HepG2 (cell line): Measurements from ENCODE around the gene FUT4. TPM values are rescaled to one million over a fixed set of nuclear protein-coding genes. Genes with fewer than 3 reads are reported as not detected.
A peak's percentile ranks its signal among the peaks of the same experiment; 100 is the strongest.

ENCODE experiments used
- CBX5 ChIP-seq: sonication (generic); formaldehyde crosslinking; IDR thresholded peaks from 2 replicates; pipeline ENCODE4 v1.4.0; 2020; ENCODE audit warnings: missing genetic modification reagents, borderline replicate concordance
- ETV6 ChIP-seq: sonication (generic); formaldehyde crosslinking; conservative IDR thresholded peaks from 2 replicates; pipeline ENCODE4 v1.4.0; 2020; ENCODE audit warnings: missing genetic modification reagents
- GABPA ChIP-seq, 2 experiments: IDR thresholded peaks; 2 replicates each; pipeline ENCODE4 v1.6.1; 2011 to 2016; ENCODE audit warnings: low read depth in 2 of 2, low read length in 1 of 2, missing biosample characterization in 1 of 2, missing genetic modification characterization in 1 of 2
- GTF2F1 ChIP-seq: fragments of 150-350 bp; IDR thresholded peaks from 2 replicates; pipeline ENCODE4 v1.6.1; 2014; ENCODE audit warnings: low read length
- KDM1A ChIP-seq: IDR thresholded peaks from 2 replicates; pipeline ENCODE4 v1.6.1; 2016; ENCODE audit warnings: missing compliant biosample characterization
- KMT2B ChIP-seq: IDR thresholded peaks from 2 replicates; pipeline ENCODE4 v1.6.1; 2016; ENCODE audit warnings: missing genetic modification reagents, missing compliant biosample characterization
- MAZ ChIP-seq, 2 experiments: sonication (generic) in 1 of 2; formaldehyde crosslinking in 1 of 2; IDR thresholded peaks; 2 replicates each; pipeline versions ENCODE4 v1.5.0 to v1.6.1; 2012 to 2020; ENCODE audit warnings: low read depth in 2 of 2, mild to moderate bottlenecking in 2 of 2, borderline replicate concordance in 1 of 2, improper control_type of control experiment in 1 of 2, low read length in 1 of 2, missing genetic modification reagents in 1 of 2, moderate library complexity in 1 of 2
- NFRKB ChIP-seq: fragments of 450-650 bp; IDR thresholded peaks from 2 replicates; pipeline ENCODE4 v1.6.1; 2017
- NFYC ChIP-seq: IDR thresholded peaks from 2 replicates; pipeline ENCODE4 v1.6.1; 2016; ENCODE audit warnings: missing genetic modification reagents, missing compliant biosample characterization
- PCBP1 ChIP-seq: fragments of 200-400 bp; formaldehyde crosslinking; IDR thresholded peaks from 2 replicates; pipeline ENCODE4 v1.6.1; 2017; ENCODE audit warnings: mild to moderate bottlenecking, low read depth, low read length, borderline replicate concordance
- ZNF12 ChIP-seq: sonication (generic); formaldehyde crosslinking; IDR thresholded peaks from 2 replicates; pipeline ENCODE4 v1.5.0; 2020; ENCODE audit warnings: missing genetic modification reagents
- ZNF766 ChIP-seq: sonication (generic); formaldehyde crosslinking; IDR thresholded peaks from 2 replicates; pipeline ENCODE4 v1.5.0; 2020; ENCODE audit warnings: missing genetic modification reagents, borderline replicate concordance
- ZNF816 ChIP-seq: sonication (generic); formaldehyde crosslinking; IDR thresholded peaks from 2 replicates; pipeline ENCODE4 v1.8.0; 2022; ENCODE audit warnings: missing genetic modification reagents, mild to moderate bottlenecking, borderline replicate concordance
- ZNF879 ChIP-seq: sonication (generic); formaldehyde crosslinking; IDR thresholded peaks from 2 replicates; pipeline ENCODE4 v1.8.1; 2023; ENCODE audit warnings: missing genetic modification reagents
- ZSCAN9 ChIP-seq: IDR thresholded peaks from 2 replicates; pipeline ENCODE4 v1.6.1; 2016; ENCODE audit warnings: borderline replicate concordance
- polyA plus RNA-seq, 8 experiments: library from polyadenylated mRNA; depleted of rRNA in 3 of 8; stranded (reverse) in 7 of 8; unstranded in 1 of 8; fragments of >200 nt; fragmentation: Illumina TruSeq in 4 of 8; extraction: Trizol in 4 of 8; gene quantifications; 2 replicates each; pipeline versions ENCODE4 v1.2.1 to v1.2.3, GENCODE V29; 2011 to 2016; ENCODE audit warnings: low read depth in 4 of 8, missing spikeins in 1 of 8, mixed read lengths in 1 of 8; ENCODE audit not compliant: insufficient read depth in 1 of 8
- total RNA-seq, 5 experiments: library from RNA; depleted of rRNA; stranded (reverse); fragments of >200 nt; fragmentation: Illumina TruSeq; extraction: Trizol; gene quantifications; 2 replicates each; pipeline ENCODE4 v1.2.3, GENCODE V29; 2016; ENCODE audit warnings: low read depth in 1 of 5
- TF ChIP-seq, protein P1 (sequence below): sonication (generic); formaldehyde crosslinking; IDR thresholded peaks from 2 replicates; pipeline ENCODE4 v1.5.0; 2020; ENCODE audit warnings: missing genetic modification reagents
- TF ChIP-seq, protein P2 (sequence below): sonication (generic); formaldehyde crosslinking; IDR thresholded peaks from 2 replicates; pipeline ENCODE4 v1.9.0; 2021; ENCODE audit warnings: missing genetic modification reagents, borderline replicate concordance
- TF ChIP-seq, protein P3 (sequence below): IDR thresholded peaks from 2 replicates; pipeline ENCODE4 v1.6.1; 2018; ENCODE audit warnings: missing genetic modification reagents
- TF ChIP-seq, protein P4 (sequence below): IDR thresholded peaks from 2 replicates; pipeline ENCODE4 v1.4.0; 2020; ENCODE audit warnings: mild to moderate bottlenecking, missing genetic modification reagents

The FUT4 gene
- total and polyA plus RNA-seq, 2 of the 13 experiments (the other 11 are each of a cell fraction or from before 2014, with no cell fraction given): 0.28 to 0.60 TPM

DNA sequence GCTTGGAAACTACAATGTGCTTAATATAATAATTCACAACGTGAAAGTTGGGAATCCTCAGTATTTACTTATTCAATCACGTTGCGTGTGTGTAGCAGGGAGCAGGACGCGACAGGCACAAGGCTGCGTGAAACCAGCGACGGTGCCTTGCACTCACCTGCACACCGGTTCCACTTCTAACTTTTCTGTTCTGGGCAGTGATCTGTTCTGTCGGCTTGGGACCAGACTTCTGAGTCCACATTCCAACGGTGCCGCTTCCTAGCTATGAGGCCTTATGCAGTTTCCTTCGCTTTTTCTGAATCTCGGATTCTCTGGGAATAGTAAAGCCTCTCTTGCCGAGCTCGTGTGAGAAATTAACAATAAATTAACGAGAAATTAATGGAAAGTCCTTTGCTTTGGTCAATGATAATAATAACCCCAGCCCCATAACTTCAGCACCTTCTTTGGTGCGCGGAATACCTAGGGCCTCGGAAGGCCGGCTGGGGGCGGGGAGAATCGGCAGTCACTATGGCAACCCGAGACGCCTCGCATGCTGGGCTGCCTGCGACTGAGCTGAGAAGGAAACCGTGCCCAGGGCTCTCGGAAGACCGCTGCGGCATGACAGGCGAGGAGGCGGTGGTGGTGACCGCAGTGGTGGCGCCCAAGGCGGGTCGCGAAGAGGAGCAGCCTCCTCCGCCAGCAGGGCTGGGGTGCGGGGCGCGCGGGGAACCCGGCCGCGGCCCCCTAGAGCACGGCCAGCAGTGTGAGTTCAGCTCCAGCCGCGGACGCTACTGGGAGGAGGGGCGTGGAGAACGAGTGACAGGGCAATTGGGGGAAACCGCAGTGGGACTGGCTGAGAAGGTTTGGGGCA lies 31.6 kb upstream of the FUT4 start, which contains the start of gene C11orf97 (continued):
- TF ChIP-seq ZSCAN9 (no peak), KDM1A (no peak), ZNF12 (CRISPR knock-in tag) (no peak), NFYC (CRISPR knock-in tag) (no peak), NFRKB (no peak), CBX5 (no peak), PCBP1 (no peak), ZNF816 (CRISPR knock-in tag) (no peak), ZNF879 (CRISPR knock-in tag) (no peak), MAZ (IDR thresholded peaks at IDR 0.05; ENCODE audit: borderline replicate concordance, low read depth, low read length) (no peak), MAZ (CRISPR knock-in tag; IDR thresholded peaks at IDR 0.05; ENCODE audit: low read depth) (no peak), ETV6 (CRISPR knock-in tag) (no peak), KMT2B (CRISPR knock-in tag) (0 out of 2 replicates have a peak, but pooled peaks have one; percentile 46), GABPA (IDR thresholded peaks at IDR 0.05; ENCODE audit: low read depth, low read length) (no peak), GABPA (CRISPR knock-in tag; IDR thresholded peaks at IDR 0.05; ENCODE audit: low read depth) (no peak), GTF2F1 (no peak), ZNF766 (CRISPR knock-in tag) (0 out of 2 replicates have a peak, but pooled peaks have one; percentile 61)
- TF ChIP-seq, protein P1, sequence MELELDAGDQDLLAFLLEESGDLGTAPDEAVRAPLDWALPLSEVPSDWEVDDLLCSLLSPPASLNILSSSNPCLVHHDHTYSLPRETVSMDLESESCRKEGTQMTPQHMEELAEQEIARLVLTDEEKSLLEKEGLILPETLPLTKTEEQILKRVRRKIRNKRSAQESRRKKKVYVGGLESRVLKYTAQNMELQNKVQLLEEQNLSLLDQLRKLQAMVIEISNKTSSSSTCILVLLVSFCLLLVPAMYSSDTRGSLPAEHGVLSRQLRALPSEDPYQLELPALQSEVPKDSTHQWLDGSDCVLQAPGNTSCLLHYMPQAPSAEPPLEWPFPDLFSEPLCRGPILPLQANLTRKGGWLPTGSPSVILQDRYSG: no peak
- TF ChIP-seq, protein P2, sequence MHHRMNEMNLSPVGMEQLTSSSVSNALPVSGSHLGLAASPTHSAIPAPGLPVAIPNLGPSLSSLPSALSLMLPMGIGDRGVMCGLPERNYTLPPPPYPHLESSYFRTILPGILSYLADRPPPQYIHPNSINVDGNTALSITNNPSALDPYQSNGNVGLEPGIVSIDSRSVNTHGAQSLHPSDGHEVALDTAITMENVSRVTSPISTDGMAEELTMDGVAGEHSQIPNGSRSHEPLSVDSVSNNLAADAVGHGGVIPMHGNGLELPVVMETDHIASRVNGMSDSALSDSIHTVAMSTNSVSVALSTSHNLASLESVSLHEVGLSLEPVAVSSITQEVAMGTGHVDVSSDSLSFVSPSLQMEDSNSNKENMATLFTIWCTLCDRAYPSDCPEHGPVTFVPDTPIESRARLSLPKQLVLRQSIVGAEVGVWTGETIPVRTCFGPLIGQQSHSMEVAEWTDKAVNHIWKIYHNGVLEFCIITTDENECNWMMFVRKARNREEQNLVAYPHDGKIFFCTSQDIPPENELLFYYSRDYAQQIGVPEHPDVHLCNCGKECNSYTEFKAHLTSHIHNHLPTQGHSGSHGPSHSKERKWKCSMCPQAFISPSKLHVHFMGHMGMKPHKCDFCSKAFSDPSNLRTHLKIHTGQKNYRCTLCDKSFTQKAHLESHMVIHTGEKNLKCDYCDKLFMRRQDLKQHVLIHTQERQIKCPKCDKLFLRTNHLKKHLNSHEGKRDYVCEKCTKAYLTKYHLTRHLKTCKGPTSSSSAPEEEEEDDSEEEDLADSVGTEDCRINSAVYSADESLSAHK (CRISPR knock-in tag): no peak
- TF ChIP-seq, protein P3, sequence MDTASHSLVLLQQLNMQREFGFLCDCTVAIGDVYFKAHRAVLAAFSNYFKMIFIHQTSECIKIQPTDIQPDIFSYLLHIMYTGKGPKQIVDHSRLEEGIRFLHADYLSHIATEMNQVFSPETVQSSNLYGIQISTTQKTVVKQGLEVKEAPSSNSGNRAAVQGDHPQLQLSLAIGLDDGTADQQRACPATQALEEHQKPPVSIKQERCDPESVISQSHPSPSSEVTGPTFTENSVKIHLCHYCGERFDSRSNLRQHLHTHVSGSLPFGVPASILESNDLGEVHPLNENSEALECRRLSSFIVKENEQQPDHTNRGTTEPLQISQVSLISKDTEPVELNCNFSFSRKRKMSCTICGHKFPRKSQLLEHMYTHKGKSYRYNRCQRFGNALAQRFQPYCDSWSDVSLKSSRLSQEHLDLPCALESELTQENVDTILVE (CRISPR knock-in tag): no peak
- TF ChIP-seq, protein P4, sequence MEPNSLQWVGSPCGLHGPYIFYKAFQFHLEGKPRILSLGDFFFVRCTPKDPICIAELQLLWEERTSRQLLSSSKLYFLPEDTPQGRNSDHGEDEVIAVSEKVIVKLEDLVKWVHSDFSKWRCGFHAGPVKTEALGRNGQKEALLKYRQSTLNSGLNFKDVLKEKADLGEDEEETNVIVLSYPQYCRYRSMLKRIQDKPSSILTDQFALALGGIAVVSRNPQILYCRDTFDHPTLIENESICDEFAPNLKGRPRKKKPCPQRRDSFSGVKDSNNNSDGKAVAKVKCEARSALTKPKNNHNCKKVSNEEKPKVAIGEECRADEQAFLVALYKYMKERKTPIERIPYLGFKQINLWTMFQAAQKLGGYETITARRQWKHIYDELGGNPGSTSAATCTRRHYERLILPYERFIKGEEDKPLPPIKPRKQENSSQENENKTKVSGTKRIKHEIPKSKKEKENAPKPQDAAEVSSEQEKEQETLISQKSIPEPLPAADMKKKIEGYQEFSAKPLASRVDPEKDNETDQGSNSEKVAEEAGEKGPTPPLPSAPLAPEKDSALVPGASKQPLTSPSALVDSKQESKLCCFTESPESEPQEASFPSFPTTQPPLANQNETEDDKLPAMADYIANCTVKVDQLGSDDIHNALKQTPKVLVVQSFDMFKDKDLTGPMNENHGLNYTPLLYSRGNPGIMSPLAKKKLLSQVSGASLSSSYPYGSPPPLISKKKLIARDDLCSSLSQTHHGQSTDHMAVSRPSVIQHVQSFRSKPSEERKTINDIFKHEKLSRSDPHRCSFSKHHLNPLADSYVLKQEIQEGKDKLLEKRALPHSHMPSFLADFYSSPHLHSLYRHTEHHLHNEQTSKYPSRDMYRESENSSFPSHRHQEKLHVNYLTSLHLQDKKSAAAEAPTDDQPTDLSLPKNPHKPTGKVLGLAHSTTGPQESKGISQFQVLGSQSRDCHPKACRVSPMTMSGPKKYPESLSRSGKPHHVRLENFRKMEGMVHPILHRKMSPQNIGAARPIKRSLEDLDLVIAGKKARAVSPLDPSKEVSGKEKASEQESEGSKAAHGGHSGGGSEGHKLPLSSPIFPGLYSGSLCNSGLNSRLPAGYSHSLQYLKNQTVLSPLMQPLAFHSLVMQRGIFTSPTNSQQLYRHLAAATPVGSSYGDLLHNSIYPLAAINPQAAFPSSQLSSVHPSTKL (CRISPR knock-in tag): peak; percentile 24; the same call in 1 of the 2 replicates
